Measurements from ENCODE around the gene SIGMAR1.
A peak's percentile ranks its signal among the peaks of the same experiment; 100 is the strongest.

Gene SIGMAR1

GRCh38 chr9:34630402-34631154 is 7.0 kb downstream of the SIGMAR1 start:
- no peak for DNase-seq (ENCODE audit: low read depth)

DNA sequence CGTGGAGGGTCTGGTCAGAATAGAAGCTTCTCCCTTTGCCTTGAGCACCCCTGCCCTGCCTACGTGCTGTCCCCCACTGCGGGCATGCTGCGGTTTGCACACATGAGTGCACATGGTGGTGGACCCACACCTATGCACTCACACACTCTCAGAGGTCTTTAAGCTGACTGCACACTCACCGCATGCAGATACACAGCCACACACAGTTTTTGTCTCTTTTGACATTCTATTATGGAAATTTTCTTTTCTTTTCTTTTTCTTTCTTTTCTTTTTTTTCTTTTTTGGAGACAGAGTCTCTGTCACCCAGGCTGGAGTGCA is 8.1 kb downstream of the SIGMAR1 start:
- DNase-seq (ENCODE audit: low read depth): no peak

- DNase-seq (ENCODE audit: low read depth): no peak
Observed at GRCh38 chr9:34628656-34629490, 8.7 kb downstream of the SIGMAR1 start, which contains the start of gene ARID3C. Gene ARID3C, minus strand, starts transcription at chr9:34629066. Its CDS starts 1,052 bp downstream, at chr9:34628014.

DNA sequence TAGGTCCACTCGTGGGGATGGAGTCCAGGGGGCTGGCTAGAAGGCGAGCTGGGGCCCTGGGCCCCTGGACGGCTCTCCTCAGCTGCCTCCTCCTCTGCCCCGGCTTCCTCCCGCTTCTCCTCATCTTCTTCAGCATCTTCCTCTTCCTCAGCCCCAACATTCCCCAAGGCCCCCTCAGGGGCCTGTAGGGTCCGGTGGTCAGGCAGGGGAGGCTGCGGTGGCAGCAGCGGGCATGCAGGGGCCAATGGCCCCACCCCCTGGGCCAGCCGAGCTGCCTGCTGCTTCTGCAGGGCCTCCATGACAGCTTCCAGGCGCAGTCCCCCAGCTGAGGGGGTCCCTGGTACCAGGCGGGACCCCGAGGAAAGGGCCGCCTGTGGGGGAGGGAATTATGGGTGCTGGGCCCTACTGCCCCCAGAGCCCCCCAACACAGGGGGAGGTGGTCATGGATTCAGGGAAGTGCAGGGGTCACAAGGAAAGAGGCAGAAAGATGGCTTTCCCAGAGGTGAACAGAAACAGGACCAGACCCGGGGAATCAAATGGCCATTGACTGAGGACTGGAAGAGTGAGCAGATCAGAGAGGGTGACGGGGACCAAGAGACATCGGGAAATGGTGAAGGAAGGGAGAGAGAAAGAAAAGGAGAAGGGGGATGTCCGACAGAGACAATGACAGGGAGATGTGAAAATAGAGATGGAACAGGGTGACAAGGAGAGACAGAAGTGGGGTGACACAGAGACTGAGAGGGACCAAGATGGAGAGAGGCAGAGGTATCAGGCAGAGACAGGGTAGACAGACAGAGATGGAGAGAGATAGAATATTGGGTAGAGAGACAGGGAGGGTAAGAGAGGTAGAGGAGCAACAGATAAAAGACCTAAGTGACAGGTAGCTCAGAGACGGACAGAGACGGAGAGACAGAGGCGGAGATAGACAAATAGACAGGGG is 9.6 kb downstream of the SIGMAR1 start:
- no peak for DNase-seq (ENCODE audit: low read depth)

- DNase-seq (ENCODE audit: low read depth): no peak
Observed at GRCh38 chr9:34625186-34625486, 12.5 kb downstream of the SIGMAR1 start.

DNA sequence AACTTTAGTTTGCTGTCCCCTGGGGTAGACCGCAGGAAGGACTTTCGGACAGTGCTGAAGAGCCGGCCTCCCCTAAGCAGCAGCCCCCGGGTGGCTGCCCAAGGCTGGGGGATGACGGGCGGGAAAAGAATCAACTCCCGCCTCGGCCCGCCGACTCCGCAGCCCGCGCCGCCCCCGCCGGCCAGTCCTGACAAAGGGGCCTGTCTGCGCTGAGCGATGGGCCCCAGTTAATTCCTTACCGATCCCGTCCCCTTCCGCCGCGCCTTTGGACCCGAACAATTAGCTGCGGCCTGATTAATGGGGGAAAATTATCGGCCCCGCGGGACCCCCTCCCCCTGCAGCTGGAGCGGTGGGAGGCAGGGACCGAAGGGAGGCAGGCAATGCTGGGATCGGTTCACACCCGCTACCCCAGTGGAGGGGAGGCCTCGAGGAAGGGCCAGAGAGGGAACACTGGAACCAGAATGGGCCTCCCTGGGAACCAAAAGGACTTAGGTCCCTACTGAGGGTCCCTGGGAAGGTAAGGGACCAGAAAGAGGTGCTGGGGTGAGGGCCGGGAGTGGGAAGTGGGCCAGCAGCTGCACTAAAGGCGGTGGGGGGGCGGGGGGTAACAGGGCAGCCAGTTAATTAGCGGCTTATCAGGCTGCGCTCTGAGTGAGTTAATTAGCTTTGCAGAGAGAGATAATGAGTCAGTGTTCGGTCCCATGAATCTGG is 13.0 kb downstream of the SIGMAR1 start:
- DNase-seq (ENCODE audit: low read depth): no peak

GRCh38 chr9:34623374-34624235 is 14.0 kb downstream of the SIGMAR1 start:
- DNase-seq (ENCODE audit: low read depth): no peak

- DNase-seq (ENCODE audit: low read depth): peak; percentile 82
Observed at GRCh38 chr9:34620061-34620994, 17.3 kb downstream of the SIGMAR1 start, which contains the start of gene DCTN3. Gene DCTN3, minus strand, starts transcription at chr9:34620495. Its CDS starts 31 bp downstream, at chr9:34620464.

- DNase-seq (ENCODE audit: low read depth): no peak
Observed at GRCh38 chr9:34615132-34615531, 22.5 kb downstream of the SIGMAR1 start.

- DNase-seq (ENCODE audit: low read depth): peak; percentile 55
Observed at GRCh38 chr9:34612788-34613390, 24.7 kb downstream of the SIGMAR1 start.

- DNase-seq (ENCODE audit: low read depth): peak; percentile 80
Observed at GRCh38 chr9:34611811-34612787, 25.5 kb downstream of the SIGMAR1 start, which contains the start of gene RPP25L. Gene RPP25L, minus strand, starts transcription at chr9:34612097. Its CDS starts 801 bp downstream, at chr9:34611296.

- DNase-seq (ENCODE audit: low read depth): no peak
Observed at GRCh38 chr9:34611251-34611810, 26.3 kb downstream of the SIGMAR1 start.

DNA sequence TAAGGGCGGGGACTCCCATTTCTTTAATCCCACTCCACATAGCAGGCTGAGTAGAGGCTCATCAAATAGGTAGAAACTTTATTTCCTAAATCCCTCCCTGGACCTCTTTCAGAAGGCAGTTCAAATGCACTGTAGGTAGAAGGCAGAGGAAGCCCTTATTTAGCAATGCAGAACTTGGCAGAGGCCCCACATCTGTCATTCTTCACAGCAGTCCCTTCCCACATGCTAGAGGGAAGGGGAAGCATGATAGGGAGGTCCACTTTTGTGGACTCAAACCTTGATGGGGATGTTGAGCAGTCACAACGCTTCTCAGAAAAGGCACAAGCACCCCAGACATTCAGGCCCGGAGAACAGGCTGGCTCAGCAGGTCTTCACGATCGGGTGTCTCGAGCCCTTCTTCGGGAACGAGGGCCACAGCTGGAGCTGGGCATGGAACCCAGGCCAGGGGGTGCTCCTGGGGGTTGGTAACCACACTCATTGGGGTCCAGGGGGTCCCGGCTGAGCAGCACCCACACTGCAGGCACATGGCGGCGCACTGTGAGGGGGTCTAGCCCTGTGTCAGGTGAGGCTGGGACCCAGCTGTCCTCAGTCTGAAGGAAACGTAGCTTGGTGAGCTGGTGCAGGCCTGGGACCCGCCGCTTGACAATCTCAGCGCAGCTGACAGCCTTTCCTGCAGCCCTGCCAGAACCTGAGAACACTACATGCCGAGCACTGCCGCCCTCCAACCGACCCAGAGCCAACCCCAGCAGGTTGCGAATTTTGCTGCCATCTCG is 27.0 kb downstream of the SIGMAR1 start:
- no peak for DNase-seq (ENCODE audit: low read depth)

DNA sequence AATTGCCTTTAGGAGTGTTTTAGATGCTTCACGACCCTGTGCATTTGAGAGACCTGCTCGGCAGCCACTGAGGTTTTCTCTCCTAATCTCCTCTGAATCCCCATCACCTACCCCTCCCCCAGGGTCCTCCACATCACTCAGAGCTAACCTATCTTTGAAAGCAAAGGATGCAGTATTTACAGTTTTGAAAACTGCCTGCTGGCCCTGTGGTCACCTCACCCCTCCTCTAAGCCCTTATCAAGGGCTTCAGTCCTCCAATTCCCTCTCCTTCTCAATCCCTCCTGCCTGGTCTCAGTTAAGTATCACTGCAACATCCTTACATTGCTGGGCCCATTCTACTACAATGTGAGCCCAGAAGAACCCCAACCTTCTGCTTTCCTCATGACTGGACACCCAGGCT is 30.3 kb downstream of the SIGMAR1 start:
- DNase-seq (ENCODE audit: low read depth): no peak

DNA sequence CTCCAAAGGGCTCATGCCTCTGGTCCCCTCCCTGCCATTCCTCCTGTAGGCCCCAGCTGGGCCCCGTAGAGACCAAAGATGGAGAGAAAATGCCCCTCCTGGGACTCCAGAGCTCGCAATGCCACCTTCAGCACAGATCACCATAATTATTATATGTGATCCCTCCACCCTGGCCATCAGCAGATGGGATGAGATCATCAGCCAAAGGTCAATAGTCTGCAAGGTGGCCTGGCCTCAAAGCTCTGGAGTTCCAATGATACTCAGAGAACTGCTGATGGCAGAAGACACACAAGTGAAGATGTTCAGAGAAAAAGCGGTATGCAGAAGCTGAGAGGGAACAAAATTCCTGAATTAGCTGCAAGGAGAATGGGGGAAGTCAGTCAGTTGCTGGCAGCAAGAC is 30.7 kb downstream of the SIGMAR1 start:
- no peak for DNase-seq (ENCODE audit: low read depth)

- no peak for DNase-seq (ENCODE audit: low read depth)
Observed at GRCh38 chr9:34606190-34606589, 31.4 kb downstream of the SIGMAR1 start.
